Measurements from ENCODE around the gene NDRG4. TPM values are rescaled to one million over a fixed set of nuclear protein-coding genes. Genes with fewer than 3 reads are reported as not detected.
A peak's percentile ranks its signal among the peaks of the same experiment; 100 is the strongest.

The NDRG4 gene
- total RNA-seq, 2 donors from 2014 or later, result 4.2 to 7.3 TPM

DNA sequence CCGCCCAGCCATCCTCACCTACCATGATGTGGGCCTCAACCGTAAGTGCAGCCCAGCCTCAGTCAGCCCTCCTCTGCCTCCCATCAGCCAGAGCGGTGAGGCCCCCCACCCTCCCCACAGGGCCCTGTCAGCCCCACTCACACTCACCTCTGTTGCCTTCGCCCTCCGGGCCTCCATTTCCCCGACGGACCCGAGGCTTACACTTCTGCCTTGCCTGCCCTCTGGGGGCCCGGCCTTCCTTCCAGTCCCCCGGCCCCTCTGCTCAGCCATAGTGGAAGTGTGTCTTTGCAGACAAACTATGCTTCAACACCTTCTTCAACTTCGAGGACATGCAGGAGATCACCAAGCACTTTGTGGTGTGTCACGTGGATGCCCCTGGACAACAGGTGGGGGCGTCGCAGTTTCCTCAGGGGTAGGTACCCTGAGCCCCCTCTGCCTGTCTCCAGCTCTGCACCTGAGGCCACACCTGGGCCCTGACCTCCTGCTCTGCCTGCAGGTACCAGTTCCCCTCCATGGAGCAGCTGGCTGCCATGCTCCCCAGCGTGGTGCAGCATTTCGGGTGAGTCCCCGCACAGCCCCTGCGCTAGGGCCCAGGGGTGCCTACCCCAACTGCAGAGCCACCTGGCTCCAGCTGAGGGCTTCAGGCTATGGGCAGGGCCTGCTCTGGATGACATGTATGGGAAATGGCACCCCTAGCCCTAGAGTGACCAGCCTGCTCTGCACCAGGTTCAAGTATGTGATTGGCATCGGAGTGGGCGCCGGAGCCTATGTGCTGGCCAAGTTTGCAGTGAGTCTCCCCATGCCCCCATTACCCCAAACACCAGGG, 4.1 kb downstream of the NDRG4 start:
- intact Hi-C loops (cut with DNase I, micrococcal nuclease), result no loop called here
- DNase-seq (no peak), ATAC-seq (no peak)

- ATAC-seq (no peak), DNase-seq (no peak)
- intact Hi-C loops (cut with DNase I, micrococcal nuclease), result no loop called here
Observed at GRCh38 chr16:58506241-58507194, 6.6 kb downstream of the NDRG4 start.

- intact Hi-C loops (cut with DNase I, micrococcal nuclease), result no loop called here
- ATAC-seq (no peak), DNase-seq (no peak)
Observed at GRCh38 chr16:58507195-58507962, 7.4 kb downstream of the NDRG4 start.

GRCh38 chr16:58507963-58508670, 8.2 kb downstream of the NDRG4 start:
- intact Hi-C loops (cut with DNase I, micrococcal nuclease), result no loop called here
- DNase-seq (no peak), ATAC-seq (no peak)

GRCh38 chr16:58508671-58509251, 8.8 kb downstream of the NDRG4 start:
- intact Hi-C loops (cut with DNase I, micrococcal nuclease), result no loop called here
- no peak for DNase-seq
- no peak for ATAC-seq

GRCh38 chr16:58509256-58510096, 9.5 kb downstream of the NDRG4 start:
- ATAC-seq (no peak), DNase-seq (no peak)
- intact Hi-C loops (cut with DNase I, micrococcal nuclease), result no loop called here

GRCh38 chr16:58510097-58510775, 10.3 kb downstream of the NDRG4 start:
- DNase-seq (no peak), ATAC-seq (no peak)
- intact Hi-C loops (cut with DNase I, micrococcal nuclease), result no loop called here

- DNase-seq, result no peak
- intact Hi-C loops (cut with DNase I, micrococcal nuclease), result no loop called here
- no peak for ATAC-seq
Observed at GRCh38 chr16:58510776-58511628, 11.1 kb downstream of the NDRG4 start.

GRCh38 chr16:58511933-58512815, 12.2 kb downstream of the NDRG4 start:
- intact Hi-C loops (cut with DNase I, micrococcal nuclease), result no loop called here
- ATAC-seq (peak; percentile 21), DNase-seq (peak; percentile 56 to 90)

DNA sequence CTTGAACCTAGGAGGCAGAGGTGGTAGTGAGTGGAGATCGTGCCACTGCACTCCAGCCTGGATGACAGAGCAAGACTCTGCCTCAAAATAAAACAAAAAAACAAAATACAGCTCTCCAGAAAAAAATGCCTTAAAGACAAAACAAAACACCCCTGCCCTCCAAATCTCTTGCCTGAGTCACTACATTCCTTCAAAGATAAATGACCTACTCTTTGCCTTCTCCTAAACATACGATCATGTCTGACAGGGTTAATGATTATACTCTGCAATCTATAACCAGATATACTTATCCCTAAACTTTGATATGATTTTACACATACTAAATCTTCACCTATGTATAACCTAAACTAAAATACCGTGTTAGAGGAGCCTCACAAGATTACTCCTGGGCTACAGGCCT, 13.9 kb downstream of the NDRG4 start:
- DNase-seq (no peak), ATAC-seq (no peak)
- intact Hi-C loops (cut with DNase I, micrococcal nuclease), result no loop called here

DNA sequence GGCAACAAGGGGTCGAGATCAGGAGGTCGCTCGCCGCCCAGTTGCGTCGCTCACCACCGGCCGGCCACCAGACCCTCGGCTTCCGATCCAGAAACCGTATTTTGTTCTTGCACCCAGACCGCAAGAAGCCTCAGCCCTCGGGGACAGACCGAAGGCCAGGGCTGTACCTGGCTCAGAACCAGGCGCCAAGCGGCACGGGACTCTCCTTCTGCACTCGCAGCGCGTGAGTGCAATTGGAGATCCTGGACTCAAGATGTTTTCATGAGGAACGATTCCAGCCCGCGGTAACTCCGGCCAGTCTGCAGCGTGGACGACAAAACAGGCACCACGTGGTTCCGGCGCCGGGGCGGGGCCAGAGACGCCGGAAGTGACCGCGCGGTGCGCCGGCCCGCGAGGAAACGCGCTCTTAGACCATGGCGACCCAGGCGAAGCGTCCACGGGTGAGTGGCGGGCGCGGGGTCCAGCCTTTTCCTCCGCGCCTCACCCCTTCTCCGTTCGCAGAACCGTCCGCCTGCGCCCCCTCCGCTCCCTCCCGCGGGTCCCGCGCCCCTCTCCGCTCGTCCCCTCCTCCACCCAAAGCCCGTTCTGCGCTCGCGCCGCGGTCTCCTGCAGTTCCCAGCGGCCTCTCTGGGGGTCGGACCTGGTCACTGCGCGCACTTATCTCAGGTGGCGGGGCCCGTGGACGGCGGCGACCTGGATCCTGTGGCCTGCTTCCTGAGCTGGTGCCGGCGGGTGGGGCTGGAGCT, 15.4 kb downstream of the NDRG4 start, which contains the start of gene SETD6:
TSS of gene SETD6 (plus strand) at position 393 of the 746 bp plus-strand sequence. CDS start at position 414, 21 bp downstream.
- DNase-seq, result peak; percentile 89 to 92
- ATAC-seq, result peak; percentile 84
- intact Hi-C loops (cut with DNase I, micrococcal nuclease), result no loop called here

- intact Hi-C loops (cut with DNase I, micrococcal nuclease), result no loop called here
- peak; percentile 69 for ATAC-seq
- peak; percentile 67 to 72 for DNase-seq
Observed at GRCh38 chr16:58515871-58516767, 16.2 kb downstream of the NDRG4 start.

DNA sequence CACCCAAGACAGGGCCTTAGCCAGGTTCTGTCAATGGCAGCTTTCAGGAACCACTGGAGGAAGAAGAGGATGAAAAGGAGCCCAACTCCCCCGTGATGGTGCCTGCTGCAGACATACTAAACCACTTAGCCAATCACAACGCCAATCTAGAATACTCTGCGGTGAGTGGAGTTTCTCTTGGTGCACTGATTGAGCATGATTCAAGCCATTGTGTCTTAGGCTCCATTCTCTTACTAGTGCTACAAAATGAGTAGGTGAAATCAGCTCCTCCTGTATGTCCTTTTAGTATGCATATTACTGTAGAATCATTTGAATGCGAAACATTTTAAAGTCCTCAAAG, 16.8 kb downstream of the NDRG4 start:
- intact Hi-C loops (cut with DNase I, micrococcal nuclease), result no loop called here
- ATAC-seq, result no peak
- DNase-seq, result no peak

Measured in left colon (tissue), 2 donors.